ENCODE measurements around the gene TDRD5.

Gene TDRD5

GRCh38 chr1:179729881-179730280 lies 138.2 kb downstream of the TDRD5 start:
- Histone ChIP-seq H3K4me3 (ENCODE audit: severe bottlenecking) (no peak overlapping the region), H3K27ac (ENCODE audit: poor library complexity, severe bottlenecking) (no peak overlapping the region), H3K27me3 (ENCODE audit: insufficient read depth, poor library complexity, severe bottlenecking) (peaks cover 26% of the 10 kb centered on the region), H3K9me3 (ENCODE audit: severe bottlenecking) (no peaks in the 10 kb centered on the region), H3K4me1 (ENCODE audit: insufficient read depth, poor library complexity, severe bottlenecking) (no peaks in the 10 kb centered on the region), H3K36me3 (ENCODE audit: low read depth) (no peaks in the 10 kb centered on the region)
- DNase-seq (ENCODE audit: low spot score) (no peak), ATAC-seq (ENCODE audit: low read depth) (no peak)
- TF ChIP-seq CTCF (IDR thresholded peaks at IDR 0.05; ENCODE audit: poor library complexity, severe bottlenecking), result no peak

GRCh38 chr1:179731643-179732042 lies 140.0 kb downstream of the TDRD5 start:
- H3K27me3 ChIP-seq (ENCODE audit: insufficient read depth, poor library complexity, severe bottlenecking), result peaks cover 20% of the 10 kb centered on the region
- no peaks in the 10 kb centered on the region for H3K4me1 ChIP-seq (ENCODE audit: insufficient read depth, poor library complexity, severe bottlenecking)
- H3K27ac ChIP-seq (ENCODE audit: poor library complexity, severe bottlenecking), result no peak overlapping the region
- no peaks in the 10 kb centered on the region for H3K36me3 ChIP-seq (ENCODE audit: low read depth)
- TF ChIP-seq CTCF (IDR thresholded peaks at IDR 0.05; ENCODE audit: poor library complexity, severe bottlenecking), result no peak
- ATAC-seq (ENCODE audit: low read depth) (no peak), DNase-seq (ENCODE audit: low spot score) (no peak)
- H3K4me3 ChIP-seq (ENCODE audit: severe bottlenecking), result no peak overlapping the region
- H3K9me3 ChIP-seq (ENCODE audit: severe bottlenecking), result no peaks in the 10 kb centered on the region

Measured in RWPE2 (cell line).